Raji (cell line): Measurements from ENCODE around the gene ENPP6.
A peak's percentile ranks its signal among the peaks of the same experiment; 100 is the strongest.

Source experiments
- POLR2A ChIP-seq: IDR thresholded peaks from 2 replicates; pipeline ENCODE4 v1.6.1; 2011; ENCODE audit warnings: low read depth, low read length, control low read depth; ENCODE audit not compliant: insufficient read depth

ENPP6 gene

DNA sequence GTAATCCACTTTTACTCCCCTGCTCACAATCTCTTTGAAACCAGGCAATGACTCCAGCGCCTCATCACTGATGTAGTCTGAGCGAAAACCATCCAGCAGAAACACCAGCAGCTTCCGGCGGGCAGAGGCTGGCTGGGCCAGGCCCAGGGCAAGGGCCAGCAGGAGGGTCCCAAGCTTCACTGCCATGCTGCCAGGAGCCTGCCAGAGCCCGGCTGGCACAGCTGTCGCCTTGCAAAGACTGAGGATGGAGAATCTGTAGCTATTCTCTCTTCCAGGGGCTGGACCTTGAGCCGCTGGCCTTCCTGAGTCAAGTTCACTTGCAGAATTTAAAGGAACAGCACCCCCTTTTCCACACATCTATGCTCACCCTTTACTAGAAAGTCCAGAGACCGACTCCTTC lies at the start of gene ENPP6:
Gene ENPP6 (minus strand): TSS at position 240 of the 400 bp plus-strand sequence. CDS start 54 bp downstream, at position 186.
- no peak for TF ChIP-seq POLR2A

GRCh38 chr4:184267206-184267608 lies 49.5 kb upstream of the ENPP6 start:
- TF ChIP-seq POLR2A = no peak

DNA sequence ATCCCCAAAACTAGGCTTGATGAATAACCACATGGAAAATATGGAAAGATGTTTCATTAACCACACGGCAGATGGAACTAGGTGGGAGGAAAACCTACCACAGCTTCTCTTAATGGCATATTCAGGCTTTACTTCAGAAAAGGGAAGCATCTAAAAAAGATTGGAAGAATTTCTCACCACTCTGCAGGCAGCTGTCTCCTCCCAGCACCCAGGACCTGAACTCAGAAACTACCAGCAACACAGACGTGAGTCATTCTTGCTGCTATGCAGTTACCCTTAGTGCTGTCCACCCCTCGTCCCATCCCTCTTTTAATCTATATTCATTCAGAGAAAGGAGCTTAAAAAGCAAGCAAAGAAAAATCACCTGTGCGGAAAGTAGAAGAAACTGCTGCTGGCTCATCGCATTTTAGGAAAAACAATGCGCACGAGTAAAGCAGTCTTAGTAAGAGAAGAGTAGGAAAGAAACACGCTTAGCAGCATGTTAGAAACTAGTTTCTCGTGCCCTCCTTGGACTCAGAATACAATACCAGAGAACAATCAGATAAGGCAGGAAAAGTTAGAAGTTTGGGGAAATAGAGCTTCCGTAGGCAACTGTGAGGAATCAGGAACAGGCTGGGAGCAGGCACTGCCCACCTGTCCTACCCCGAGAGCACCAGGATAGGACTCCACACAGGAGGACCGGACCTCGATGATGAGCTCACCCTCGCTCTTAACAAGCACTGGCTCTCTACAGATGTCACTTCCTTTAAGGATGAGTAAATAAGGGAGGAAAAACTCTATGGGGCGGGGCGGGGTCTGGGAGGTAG lies 48.1 kb upstream of the ENPP6 start:
- TF ChIP-seq POLR2A = peak; percentile 47; the same call in 1 of the 2 replicates

- TF ChIP-seq POLR2A = no peak
These were observed 46.4 kb upstream of the ENPP6 start for GRCh38 chr4:184263910-184264732.

DNA sequence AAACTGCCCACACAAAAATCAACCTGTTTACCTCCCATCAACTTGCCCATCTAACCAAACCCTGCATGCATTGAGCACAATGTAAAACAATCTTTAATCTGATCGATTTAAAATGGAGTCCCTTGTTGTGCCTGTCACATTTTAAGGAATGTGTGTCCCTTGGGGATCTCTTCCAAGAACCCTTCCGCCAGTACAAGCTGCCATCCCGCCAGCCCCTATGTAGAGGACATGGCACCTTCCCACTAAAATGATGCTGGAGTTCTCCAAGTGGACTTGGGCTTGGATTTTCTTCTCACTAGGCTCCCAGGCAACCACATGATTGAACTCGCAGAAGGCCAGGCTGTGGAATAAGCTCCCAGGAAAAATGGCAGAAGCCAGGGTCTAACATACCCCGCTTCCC lies 45.8 kb upstream of the ENPP6 start:
- TF ChIP-seq POLR2A = no peak

DNA sequence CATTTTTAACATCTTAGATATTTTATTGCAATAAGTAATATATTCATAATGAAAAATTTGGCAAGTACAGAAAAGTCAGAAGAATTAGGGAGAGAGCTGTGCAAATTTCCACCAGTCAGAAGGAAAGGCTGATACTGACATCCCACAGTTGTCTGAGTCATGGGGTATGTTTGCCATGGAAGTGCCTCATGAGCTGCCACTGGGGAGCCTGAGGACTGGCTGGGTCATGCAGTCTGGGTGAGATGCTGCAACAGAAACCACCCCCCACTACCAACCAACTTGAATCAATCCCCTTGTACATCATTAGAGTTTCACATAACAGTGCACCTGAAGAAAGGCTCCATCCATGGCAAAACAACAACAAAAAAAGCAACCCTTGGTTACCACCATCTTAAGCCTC lies 45.2 kb upstream of the ENPP6 start:
- no peak for TF ChIP-seq POLR2A

- TF ChIP-seq POLR2A = no peak
These were observed 43.6 kb upstream of the ENPP6 start for GRCh38 chr4:184261246-184261645.

DNA sequence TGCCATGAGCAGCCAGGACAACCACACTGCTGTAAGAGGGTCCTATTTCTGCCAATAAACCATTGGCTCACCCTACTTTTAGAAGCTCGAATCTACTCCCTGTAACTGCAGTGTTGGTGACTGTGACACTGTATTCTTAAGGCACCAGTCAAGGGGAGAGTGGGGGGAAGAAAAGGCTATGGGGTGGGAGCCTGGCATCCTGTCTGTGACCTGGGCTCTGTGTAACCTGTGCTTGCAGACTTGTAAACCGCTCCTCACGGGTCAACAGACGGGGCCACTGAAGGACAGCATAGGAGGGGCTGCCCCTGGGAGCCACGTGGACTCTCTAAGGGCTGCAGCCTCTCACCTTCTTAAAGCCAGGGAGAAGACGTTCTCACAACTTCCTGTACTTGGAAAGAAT lies 42.2 kb upstream of the ENPP6 start:
- TF ChIP-seq POLR2A = no peak

- TF ChIP-seq POLR2A = no peak
These were observed 41.4 kb upstream of the ENPP6 start for GRCh38 chr4:184259081-184259480.

DNA sequence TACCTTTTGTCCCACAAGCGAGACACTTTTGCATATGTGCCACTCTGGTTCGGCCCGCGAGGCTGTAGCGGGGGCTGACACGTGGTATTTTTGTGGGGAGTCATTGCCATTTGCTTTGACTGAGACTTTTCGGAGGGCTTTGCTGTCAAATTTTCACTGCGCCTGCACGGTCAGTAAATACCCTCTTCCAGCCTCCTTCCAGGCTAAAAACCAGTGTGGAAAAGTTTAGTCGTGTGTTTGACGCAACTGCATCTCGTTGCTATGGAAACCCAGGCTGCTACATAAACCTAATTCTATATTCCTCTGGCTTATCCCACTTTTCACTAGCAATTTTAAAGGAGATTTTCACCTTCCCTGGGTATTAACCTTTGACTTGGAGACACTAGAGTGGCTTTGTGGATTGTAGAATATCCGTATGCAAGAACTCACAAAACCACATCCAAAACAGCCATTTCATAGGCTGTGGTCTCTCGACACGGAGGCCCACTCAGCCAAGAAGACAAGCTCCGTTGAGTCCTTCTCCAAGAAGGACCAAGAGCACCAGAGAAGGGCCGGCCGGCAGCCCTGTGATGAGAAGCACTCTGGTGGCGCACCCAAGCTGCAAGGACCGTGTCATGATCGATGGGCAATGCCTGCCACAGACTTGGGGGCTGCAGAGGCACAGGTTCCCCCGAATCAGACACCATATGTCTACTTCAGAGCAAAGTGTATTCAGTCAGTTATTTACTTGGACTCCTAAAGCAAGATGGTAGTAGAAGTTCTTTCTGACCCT lies 38.4 kb upstream of the ENPP6 start:
- TF ChIP-seq POLR2A = no peak

- TF ChIP-seq POLR2A = no peak
These were observed 37.7 kb upstream of the ENPP6 start for GRCh38 chr4:184255361-184255760.

GRCh38 chr4:184253072-184253420 lies 35.4 kb upstream of the ENPP6 start:
- no peak for TF ChIP-seq POLR2A

DNA sequence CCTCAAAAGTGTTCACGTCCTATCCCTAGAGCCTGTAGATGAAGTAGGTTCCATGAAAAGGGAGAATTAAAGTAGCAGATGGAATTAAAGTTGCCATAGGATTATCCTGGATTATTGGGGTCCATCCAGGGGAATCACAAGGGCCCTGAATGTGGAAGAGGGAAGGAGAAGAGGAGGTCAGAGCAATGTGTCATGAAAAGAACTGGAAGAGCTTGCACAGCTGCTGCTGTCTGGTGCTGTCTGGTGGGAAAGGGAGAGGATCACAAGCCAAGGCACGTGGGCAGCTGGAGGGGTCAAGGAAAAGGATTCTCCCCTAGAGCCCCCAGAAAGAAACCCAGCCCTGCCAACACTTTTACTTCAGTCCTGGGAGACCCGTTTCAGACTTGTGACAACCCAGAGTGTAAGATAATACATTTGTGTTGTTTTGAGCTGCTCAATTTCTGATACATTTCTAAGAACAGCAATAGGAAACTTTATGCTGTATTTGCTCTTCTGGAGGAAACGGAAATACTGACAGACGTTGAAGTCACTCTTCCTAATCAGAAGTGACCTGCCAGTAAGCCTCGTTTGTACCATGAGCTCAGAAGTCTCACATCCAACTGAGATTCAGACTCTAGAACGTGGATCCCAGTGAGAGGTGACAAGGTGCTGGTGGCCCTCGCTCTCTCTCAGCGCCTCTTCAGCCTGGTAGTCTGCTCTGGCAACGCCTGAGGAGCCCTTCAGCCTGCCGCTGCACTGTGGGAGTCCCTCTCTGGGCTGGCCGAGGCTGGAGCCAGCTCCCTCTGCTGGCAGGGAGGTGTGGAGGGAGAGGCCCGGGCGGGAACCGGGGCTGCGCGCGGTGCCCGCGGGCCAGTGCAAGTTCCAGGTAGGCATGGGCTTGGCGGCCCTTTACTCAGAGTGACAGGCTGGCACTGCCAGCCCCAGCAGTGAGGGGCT lies 34.7 kb upstream of the ENPP6 start:
- TF ChIP-seq POLR2A = no peak

DNA sequence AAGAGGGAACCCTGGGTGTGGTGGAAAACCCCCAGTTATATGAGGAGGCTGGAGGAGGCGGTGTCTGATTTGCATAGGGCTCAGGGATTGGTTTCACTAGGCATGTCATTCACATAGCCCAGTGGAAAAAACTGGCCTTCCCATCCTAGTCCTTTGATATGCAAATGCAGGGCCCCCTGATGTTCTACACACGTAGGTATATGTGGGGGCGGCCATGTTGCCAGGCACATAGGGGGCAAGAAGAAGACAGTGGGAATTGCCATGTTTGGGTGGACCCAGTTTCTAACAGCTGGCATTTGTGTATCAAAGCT lies 34.0 kb upstream of the ENPP6 start:
- TF ChIP-seq POLR2A = no peak

- no peak for TF ChIP-seq POLR2A
These were observed 33.4 kb upstream of the ENPP6 start for GRCh38 chr4:184250795-184251669.
